Omental fat pad (tissue), 4 donors: Measurements from ENCODE around the gene OR13C2. TPM values are rescaled to one million over a fixed set of nuclear protein-coding genes. Genes with fewer than 3 reads are reported as not detected.
"Not testable (repeated sequence)": the region's sequence is repeated elsewhere in the genome, so short reads cannot be mapped to it uniquely, and the experiment has no call there.

Experiments used
- ATAC-seq: fragments of 150-250 bp; one replicate; pipeline ENCODE4 v1.9.1; 2016; ENCODE audit warnings: mild to moderate bottlenecking, moderate library complexity; ENCODE audit not compliant: low FRiP score
- DNase-seq: peaks from one replicate; pipeline ENCODE4 v3.0.0-alpha.2; 2019; ENCODE audit warnings: low spot score
- CTCF ChIP-seq, 3 donors: fragments of 450-650 bp; IDR thresholded peaks; one replicate each; pipeline ENCODE4 v1.5.1; 2016 to 2017; ENCODE audit warnings: antibody characterized with exemption in 3 of 3, mild to moderate bottlenecking in 3 of 3, moderate library complexity in 2 of 3
- total RNA-seq, 4 donors: library from RNA; depleted of rRNA; stranded (reverse); fragments of >200 nt; gene quantifications; one replicate each; pipeline ENCODE4 v1.1.0, GENCODE V29; 2016

OR13C2 gene
- total RNA-seq, 4 donors from 2014 or later, result not detected

DNA sequence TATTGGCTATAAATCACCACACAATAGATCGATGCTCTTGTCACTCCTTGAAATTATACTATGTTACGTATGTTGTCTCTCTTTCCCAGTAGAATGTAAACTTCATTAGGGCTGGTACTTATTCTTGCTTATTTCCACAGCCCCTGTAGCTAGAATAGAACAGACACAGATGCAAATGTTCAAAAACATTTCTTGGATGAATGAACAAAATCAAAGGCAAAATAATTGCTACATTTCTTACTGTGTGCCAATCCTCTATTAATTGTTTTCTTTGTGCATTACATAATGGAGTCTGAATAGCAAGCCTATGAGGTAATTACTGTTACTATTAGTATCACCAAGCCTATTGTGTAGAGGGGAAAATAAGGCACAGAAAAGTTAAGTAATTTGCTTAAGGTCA lies 725 bp upstream of the OR13C2 start:
- no peak for ATAC-seq
- no peak for DNase-seq
- no peak for TF ChIP-seq CTCF (IDR thresholded peaks at IDR 0.05)

DNA sequence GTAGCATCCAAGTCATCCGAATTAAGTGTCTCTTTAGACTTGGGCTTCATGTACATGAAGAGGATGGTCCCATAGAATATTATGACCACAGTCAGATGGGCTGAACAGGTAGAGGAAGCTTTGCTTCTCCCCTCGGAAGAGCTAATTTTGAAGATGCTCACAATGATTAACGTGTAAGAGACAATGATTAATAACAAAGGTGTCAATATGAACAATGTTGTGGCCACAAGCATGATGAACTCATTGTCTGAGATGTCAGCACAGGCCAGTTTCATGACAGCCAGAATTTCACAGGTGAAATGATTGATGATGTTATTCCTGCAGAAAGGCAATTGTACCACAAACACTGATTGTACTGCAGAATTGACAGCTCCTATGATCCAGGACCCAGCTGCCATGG lies 626 bp downstream of the OR13C2 start:
- DNase-seq (no peak), ATAC-seq (no peak)
- TF ChIP-seq CTCF (IDR thresholded peaks at IDR 0.05), result no peak

- DNase-seq, ATAC-seq: not testable (repeated sequence)
These were observed 6.1 kb downstream of the OR13C2 start, which contains the start of gene OR13C5 for GRCh38 chr9:104599313-104599712. Gene OR13C5, minus strand, starts transcription at chr9:104599413. Its CDS starts 0 bp downstream, at chr9:104599413.

GRCh38 chr9:104598749-104599148 lies 6.7 kb downstream of the OR13C2 start:
- DNase-seq, ATAC-seq: not testable (repeated sequence)

- TF ChIP-seq CTCF (IDR thresholded peaks at IDR 0.05), result no peak
- ATAC-seq (no peak), DNase-seq (no peak)
These were observed 15.8 kb downstream of the OR13C2 start for GRCh38 chr9:104589626-104590025.

DNA sequence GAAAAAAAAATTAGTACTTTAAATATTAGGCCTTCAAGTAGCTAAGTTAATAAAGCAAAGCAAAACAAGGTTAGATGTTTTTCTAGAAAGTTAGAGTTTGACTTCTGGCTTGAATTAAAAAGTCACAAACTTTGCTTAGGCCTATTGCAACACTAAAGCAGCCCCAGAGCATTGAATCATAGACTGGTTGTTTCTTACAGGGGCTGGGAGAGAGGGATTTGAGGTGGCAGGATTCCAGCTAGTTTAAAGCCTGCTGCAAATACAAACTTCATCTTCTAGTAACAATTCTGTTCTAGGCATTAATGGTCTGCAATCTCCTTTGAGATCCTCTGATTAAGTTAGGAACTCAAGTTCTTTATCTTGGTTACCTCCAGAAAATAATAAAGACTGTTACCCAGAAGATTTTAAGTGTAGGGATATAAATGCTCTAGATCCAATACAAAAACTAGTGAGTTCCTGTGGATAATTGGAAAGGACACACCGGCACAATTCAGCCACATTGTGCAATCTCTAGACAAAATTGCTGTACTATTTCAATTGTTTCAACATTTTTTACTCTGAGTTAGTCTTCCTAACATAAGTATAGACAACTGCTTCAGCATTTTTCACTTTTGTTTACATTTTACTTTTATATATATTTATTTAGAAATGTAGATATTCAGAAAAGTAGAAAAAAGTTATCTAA lies 18.8 kb downstream of the OR13C2 start:
- DNase-seq (no peak), ATAC-seq (no peak)
- TF ChIP-seq CTCF (IDR thresholded peaks at IDR 0.05), result no peak

- ATAC-seq, result no peak
- DNase-seq, result no peak
- no peak for TF ChIP-seq CTCF (IDR thresholded peaks at IDR 0.05)
These were observed 24.9 kb downstream of the OR13C2 start for GRCh38 chr9:104580562-104580961.

- TF ChIP-seq CTCF (IDR thresholded peaks at IDR 0.05), result no peak
- no peak for DNase-seq
- ATAC-seq, result no peak
These were observed 28.2 kb downstream of the OR13C2 start for GRCh38 chr9:104577263-104577662.
